BJ (cell line): ENCODE results near the gene RIIAD1. TPM values are rescaled to one million over a fixed set of nuclear protein-coding genes. Genes with fewer than 3 reads are reported as not detected.

Source experiments
- CTCF ChIA-PET: fragments of 350-600 bp; formaldehyde crosslinking; extraction: SDS; loops from one replicate; lab custom pipeline; 2021; ENCODE audit warnings: antibody characterized with exemption, inconsistent platforms; lab: Yijun Ruan, JAX
- POLR2A ChIA-PET: fragments of 300-600 bp; sonication (Branson Sonifier 250); formaldehyde crosslinking; extraction: SDS; loops from one replicate; lab custom pipeline; 2021; ENCODE audit warnings: antibody characterized with exemption; lab: Charles Lee
- DNase-seq: peaks from one replicate; pipeline ENCODE4 v3.0.0-alpha.2; 2011; ENCODE audit warnings: low read depth
- H3K27me3 ChIP-seq: 2 replicates; pipeline ENCODE4 v1.6.0; 2011; ENCODE audit warnings: low read length; ENCODE audit not compliant: control insufficient read depth, insufficient read depth
- H3K36me3 ChIP-seq: 2 replicates; pipeline ENCODE4 v1.5.1; 2011; ENCODE audit warnings: low read length; ENCODE audit not compliant: control insufficient read depth, insufficient read depth
- H3K4me3 ChIP-seq: 2 replicates; pipeline ENCODE4 v1.5.1; 2011; ENCODE audit warnings: low read depth, mild to moderate bottlenecking, control low read depth, low read length
- CTCF ChIP-seq: IDR thresholded peaks from 2 replicates; pipeline ENCODE4 v1.5.1; 2011; ENCODE audit warnings: low read depth, mild to moderate bottlenecking, control low read depth, inconsistent platforms, low read length, moderate library complexity; ENCODE audit not compliant: insufficient read depth
- polyA plus RNA-seq: library from polyadenylated mRNA; depleted of rRNA; stranded (reverse); fragments of >200 nt; gene quantifications from 2 replicates; pipeline ENCODE4 v1.2.3, GENCODE V29; 2011

Gene RIIAD1
- polyA plus RNA-seq, 1 experiment, result not detected

GRCh38 chr1:151710187-151710840, 11.0 kb upstream of the RIIAD1 start:
- ChIA-PET POLR2A (no interaction called here), CTCF (no interaction called here)
- peaks cover 19% of the 10 kb centered on the region for H3K27me3 ChIP-seq
- TF ChIP-seq CTCF, result no peak
- H3K4me3 ChIP-seq, result no peak overlapping the region
- no peak for DNase-seq
- H3K36me3 ChIP-seq, result no peaks in the 10 kb centered on the region

GRCh38 chr1:151711044-151711800, 10.1 kb upstream of the RIIAD1 start:
- TF ChIP-seq CTCF, result no peak
- POLR2A ChIA-PET, result no interaction called here
- Histone ChIP-seq H3K27me3 (peaks cover 28% of the 10 kb centered on the region), H3K4me3 (no peak overlapping the region), H3K36me3 (no peaks in the 10 kb centered on the region)
- CTCF ChIA-PET, result no interaction called here
- no peak for DNase-seq

- H3K36me3 ChIP-seq, result no peaks in the 10 kb centered on the region
- POLR2A ChIA-PET, result no interaction called here
- H3K4me3 ChIP-seq, result no peak overlapping the region
- DNase-seq, result no peak
- TF ChIP-seq CTCF, result no peak
- peaks cover 33% of the 10 kb centered on the region for H3K27me3 ChIP-seq
- CTCF ChIA-PET, result no interaction called here
Measured at GRCh38 chr1:151711951-151712350, 9.4 kb upstream of the RIIAD1 start.

GRCh38 chr1:151713044-151713443, 8.3 kb upstream of the RIIAD1 start:
- no peak for TF ChIP-seq CTCF
- no peaks in the 10 kb centered on the region for H3K36me3 ChIP-seq
- H3K4me3 ChIP-seq, result no peak overlapping the region
- CTCF ChIA-PET, result no interaction called here
- POLR2A ChIA-PET, result interaction anchor here (0.5 to 1.0 kb wide), 2 partner anchors 10 to 93 kb away, joined by 5 to 7 read pairs; no protein-coding TSS in a partner anchor
- H3K27me3 ChIP-seq, result peaks cover 41% of the 10 kb centered on the region
- no peak for DNase-seq

- no peak for DNase-seq
- no peak overlapping the region for H3K4me3 ChIP-seq
- no peaks in the 10 kb centered on the region for H3K36me3 ChIP-seq
- ChIA-PET CTCF (no interaction called here), POLR2A (interaction anchor here (1.0 kb wide), 1 partner anchor 94 kb away, joined by 7 read pairs; no protein-coding TSS in a partner anchor)
- no peak for TF ChIP-seq CTCF
- peaks cover 46% of the 10 kb centered on the region for H3K27me3 ChIP-seq
Measured at GRCh38 chr1:151713874-151714273, 7.4 kb upstream of the RIIAD1 start.
